Erythroblast (primary cell): ENCODE measurements around the gene SPG11.
"Not testable (repeated sequence)": the region's sequence is repeated elsewhere in the genome, so short reads cannot be mapped to it uniquely, and the experiment has no call there.

Source experiments
- GATA1 ChIP-seq: IDR thresholded peaks from 2 replicates; pipeline ENCODE4 v1.6.1; 2011; ENCODE audit warnings: low read depth, mild to moderate bottlenecking, control low read depth, low read length, moderate library complexity
- POLR2A ChIP-seq: IDR thresholded peaks from 2 replicates; pipeline ENCODE4 v1.6.1; 2011; ENCODE audit warnings: mild to moderate bottlenecking, low read length

- not testable (repeated sequence) for TF ChIP-seq POLR2A, GATA1
Observed at GRCh38 chr15:44560926-44561325, 102.5 kb downstream of the SPG11 start.
